GM23338 (cell line): ENCODE data around the gene SLC7A6.

Experiments used
- CTCF ChIP-seq, 2 experiments: fragments of 200-600 bp in 1 of 2; sonication (generic) in 1 of 2; conservative IDR thresholded peaks; 2 replicates each; pipeline versions ENCODE4 v1.5.1 to v1.6.1; 2016 to 2017; ENCODE audit warnings: antibody characterized with exemption in 2 of 2, low read depth in 2 of 2, mild to moderate bottlenecking in 2 of 2, moderate library complexity in 1 of 2
- EZH2 ChIP-seq: fragments of 200-600 bp; sonication (generic); IDR thresholded peaks from one replicate; pipeline ENCODE4 v1.8.0; 2017; ENCODE audit warnings: antibody characterized with exemption, mild to moderate bottlenecking, low read depth; ENCODE audit not compliant: unreplicated experiment
- REST ChIP-seq: IDR thresholded peaks from one replicate; pipeline ENCODE4 v1.6.1; 2018; ENCODE audit warnings: antibody characterized with exemption; ENCODE audit not compliant: unreplicated experiment

GRCh38 chr16:68215302-68215701, 49.0 kb upstream of the SLC7A6 start:
- TF ChIP-seq CTCF (conservative IDR thresholded peaks at IDR 0.05; ENCODE audit: low read depth in 2 of 2) (no peak), EZH2 (no peak), REST (no peak)
